Calu3 (cell line): ENCODE results near the gene TMEM132A. TPM values are rescaled to one million over a fixed set of nuclear protein-coding genes. Genes with fewer than 3 reads are reported as not detected.

Experiments used
- BruUV-seq: library from RNA; stranded (reverse); fragments of 400-500 nt; replicated peaks from 2 replicates; lab custom pipeline; 2021; lab: Mats Ljungman, UMichigan
- CTCF ChIA-PET: fragments of 300-600 bp; sonication (Branson Sonifier 250); formaldehyde crosslinking; loops from one replicate; lab custom pipeline; 2022; ENCODE audit warnings: antibody characterized with exemption; lab: Charles Lee
- DNase-seq: peaks from one replicate; pipeline ENCODE4 v3.0.0; 2022
- H3K27ac Mint-ChIP-seq: one replicate; pipeline ENCODE4 v1.8.0; 2022; ENCODE audit warnings: mixed read lengths; ENCODE audit not compliant: unreplicated experiment
- H3K27me3 Mint-ChIP-seq: one replicate; pipeline ENCODE4 v1.8.0; 2022; ENCODE audit warnings: mixed read lengths; ENCODE audit not compliant: unreplicated experiment
- H3K36me3 Mint-ChIP-seq: one replicate; pipeline ENCODE4 v1.8.0; 2022; ENCODE audit warnings: mild to moderate bottlenecking, moderate library complexity, mixed read lengths; ENCODE audit not compliant: insufficient read depth, unreplicated experiment
- H3K4me1 Mint-ChIP-seq: one replicate; pipeline ENCODE4 v1.8.0; 2022; ENCODE audit warnings: mild to moderate bottlenecking, low read depth, mixed read lengths; ENCODE audit not compliant: unreplicated experiment
- H3K4me3 Mint-ChIP-seq: one replicate; pipeline ENCODE4 v1.8.0; 2022; ENCODE audit warnings: mild to moderate bottlenecking, low read depth, moderate library complexity, mixed read lengths; ENCODE audit not compliant: unreplicated experiment
- H3K9me3 Mint-ChIP-seq: one replicate; pipeline ENCODE4 v1.8.0; 2022; ENCODE audit warnings: low read depth, mixed read lengths; ENCODE audit not compliant: unreplicated experiment
- CTCF ChIP-seq: fragments of 200-600 bp; IDR thresholded peaks from one replicate; pipeline ENCODE4 v1.8.0; 2022; ENCODE audit warnings: antibody characterized with exemption; ENCODE audit not compliant: unreplicated experiment
- intact Hi-C: fragments of 100-400 bp; cut with micrococcal nuclease; formaldehyde crosslinking; loops from one replicate; pipeline ENCODE4 v1.10.0; 2022; ENCODE audit not compliant: unreplicated experiment
- total RNA-seq: library from RNA; stranded (reverse); gene quantifications from 2 replicates; pipeline ENCODE4 v1.2.3, GENCODE V29; 2022

The TMEM132A gene
- total RNA-seq, 1 experiment from 2014 or later: 116 TPM

- CTCF ChIA-PET: interaction anchor here (1.1 kb wide), 1 partner anchor 239 kb away, joined by 3 read pairs; no protein-coding TSS in a partner anchor
- DNase-seq: no peak
- no peak overlapping the region for H3K4me3 Mint-ChIP-seq
- TF ChIP-seq CTCF: no peak
- H3K27me3 Mint-ChIP-seq: no peaks in the 10 kb centered on the region
- no peak overlapping the region for H3K27ac Mint-ChIP-seq
- intact Hi-C loops: loop anchor here (5.0 kb wide), 1 partner anchor 214 kb away; no protein-coding TSS in a partner anchor
- no TSS peak for BruUV-seq
- peaks cover 23% of the 10 kb centered on the region for H3K4me1 Mint-ChIP-seq
- no peaks in the 10 kb centered on the region for H3K9me3 Mint-ChIP-seq
- H3K36me3 Mint-ChIP-seq: peaks cover 20% of the 10 kb centered on the region
These were observed 5.9 kb upstream of the TMEM132A start for GRCh38 chr11:60918251-60918938.

GRCh38 chr11:60918939-60919265 lies 5.4 kb upstream of the TMEM132A start:
- no peaks in the 10 kb centered on the region for H3K27me3 Mint-ChIP-seq
- H3K36me3 Mint-ChIP-seq: peaks cover 15% of the 10 kb centered on the region
- no peak overlapping the region for H3K4me3 Mint-ChIP-seq
- CTCF ChIA-PET: interaction anchor here (0.6 to 1.1 kb wide), 2 partner anchors 239 to 342 kb away, joined by 3 read pairs; no protein-coding TSS in a partner anchor
- H3K27ac Mint-ChIP-seq: no peak overlapping the region
- BruUV-seq: no TSS peak
- H3K9me3 Mint-ChIP-seq: no peaks in the 10 kb centered on the region
- H3K4me1 Mint-ChIP-seq: peaks cover 23% of the 10 kb centered on the region
- intact Hi-C loops: loop anchor here (5.0 kb wide), 1 partner anchor 213 kb away; no protein-coding TSS in a partner anchor
- no peak for TF ChIP-seq CTCF
- no peak for DNase-seq

GRCh38 chr11:60919320-60919719 lies 4.9 kb upstream of the TMEM132A start:
- Mint-ChIP-seq H3K27ac (no peak overlapping the region), H3K4me3 (no peak overlapping the region), H3K9me3 (no peaks in the 10 kb centered on the region), H3K27me3 (no peaks in the 10 kb centered on the region), H3K36me3 (peaks cover 15% of the 10 kb centered on the region), H3K4me1 (peaks cover 23% of the 10 kb centered on the region)
- BruUV-seq: no TSS peak
- CTCF ChIA-PET: interaction anchor here (0.6 to 1.1 kb wide), 2 partner anchors 238 to 342 kb away, joined by 3 read pairs; no protein-coding TSS in a partner anchor
- intact Hi-C loops: loop anchor here (5.0 kb wide), 1 partner anchor 213 kb away; no protein-coding TSS in a partner anchor
- no peak for DNase-seq
- TF ChIP-seq CTCF: no peak

GRCh38 chr11:60919956-60920355 lies 4.3 kb upstream of the TMEM132A start:
- Mint-ChIP-seq H3K27me3 (no peaks in the 10 kb centered on the region), H3K4me1 (peaks cover 24% of the 10 kb centered on the region), H3K27ac (no peak overlapping the region), H3K9me3 (no peaks in the 10 kb centered on the region), H3K4me3 (no peak overlapping the region), H3K36me3 (peaks cover 15% of the 10 kb centered on the region)
- no peak for DNase-seq
- TF ChIP-seq CTCF: no peak
- intact Hi-C loops: loop anchor here (5.0 kb wide), 1 partner anchor 212 kb away; no protein-coding TSS in a partner anchor
- BruUV-seq: no TSS peak
- CTCF ChIA-PET: no interaction called here
